Measurements from ENCODE around the gene SKAP1. TPM values are rescaled to one million over a fixed set of nuclear protein-coding genes. Genes with fewer than 3 reads are reported as not detected.
A peak's percentile ranks its signal among the peaks of the same experiment; 100 is the strongest.

Gene SKAP1
- polyA plus RNA-seq, 1 of the 3 experiments (the other 2 are of a cell fraction): not detected

DNA sequence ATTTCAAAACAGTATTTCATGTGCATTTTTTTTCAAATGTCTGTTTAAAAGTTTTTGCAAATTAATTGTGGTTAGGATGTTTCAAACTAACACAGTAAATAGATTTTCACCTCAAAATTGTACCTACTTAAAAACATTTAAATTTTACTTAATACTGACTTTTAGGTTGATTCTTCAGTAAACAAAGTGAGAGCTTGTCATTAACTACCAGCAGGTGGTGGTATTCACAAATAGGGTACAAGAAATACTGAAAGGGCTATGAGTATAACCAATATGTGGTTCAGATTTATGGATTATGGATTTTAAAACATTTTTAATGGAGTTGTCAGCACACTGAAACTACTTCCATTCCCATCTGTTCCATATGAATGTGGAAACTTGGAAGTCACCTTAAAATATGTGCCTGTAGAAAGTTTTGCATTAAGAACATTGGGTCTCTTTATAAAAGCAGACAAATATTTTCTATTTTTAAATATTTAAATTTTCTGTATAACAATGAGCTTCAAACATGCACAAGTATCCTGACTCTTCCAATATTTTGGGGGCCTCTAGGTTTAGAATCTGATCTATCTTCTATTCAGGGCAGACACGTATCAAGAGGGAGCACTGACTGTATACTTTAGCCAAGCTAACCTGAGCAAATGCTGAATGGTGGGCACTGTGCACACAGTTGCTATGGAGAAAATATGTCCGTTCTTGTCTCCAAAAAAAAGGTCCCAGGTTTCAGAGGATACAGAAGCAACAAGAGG lies 166.9 kb downstream of the SKAP1 start:
- CTCF ChIA-PET: interaction anchor here (0.6 to 5.7 kb wide), 31 partner anchors 9 to 461 kb away, joined by 3 to 35 read pairs (median 5); partner anchors contain the start of gene HOXB5

DNA sequence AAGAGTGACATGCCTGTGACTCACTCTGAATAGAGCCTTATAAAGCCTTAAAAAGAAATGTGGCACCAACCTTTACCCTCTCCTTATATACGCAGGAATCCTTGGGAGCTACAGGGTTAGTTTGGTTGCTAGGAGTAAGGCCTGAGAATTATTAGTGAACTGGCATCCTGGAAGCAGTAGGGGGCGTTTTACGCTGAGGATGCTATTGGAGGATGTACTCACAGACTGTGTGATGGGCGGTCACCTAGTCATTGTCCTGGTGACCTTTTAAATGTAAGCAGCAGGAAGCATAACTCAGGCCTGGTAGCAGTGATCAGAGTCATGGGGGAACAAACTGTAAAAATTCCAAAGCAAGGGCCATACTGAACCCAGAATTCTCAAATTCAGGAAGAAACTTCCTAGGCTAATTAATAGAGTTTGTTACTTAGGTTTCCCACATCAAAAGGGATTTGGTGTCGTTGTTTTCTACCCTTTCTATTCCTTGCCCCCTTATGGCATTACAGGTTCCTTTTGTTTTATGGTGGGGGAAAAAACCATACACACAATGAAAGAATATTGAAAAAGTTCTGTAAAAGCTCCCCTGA lies 168.6 kb downstream of the SKAP1 start:
- H3K27ac ChIP-seq (ENCODE audit: low read depth in 2 of 2, low read length in 1 of 2): no peak overlapping the region
- H3K79me2 ChIP-seq (ENCODE audit: insufficient read depth): no peaks in the 10 kb centered on the region
- 5% methylated on average over 5 of the region's 5 CpGs for WGBS (ENCODE audit: low lambda C conversion rate)
- peaks cover 77% of the 10 kb centered on the region for H3K27me3 ChIP-seq (ENCODE audit: insufficient read depth)
- no peak overlapping the region for H3K9ac ChIP-seq
- H3K4me3 ChIP-seq (ENCODE audit: low read depth in 2 of 2, low read length in 1 of 2): no peak overlapping the region
- H3F3A ChIP-seq (replicated peaks; ENCODE audit: insufficient read depth): no peaks in the 10 kb centered on the region
- no peaks in the 10 kb centered on the region for H4K20me1 ChIP-seq (ENCODE audit: insufficient read depth)
- TF ChIP-seq, protein P1, sequence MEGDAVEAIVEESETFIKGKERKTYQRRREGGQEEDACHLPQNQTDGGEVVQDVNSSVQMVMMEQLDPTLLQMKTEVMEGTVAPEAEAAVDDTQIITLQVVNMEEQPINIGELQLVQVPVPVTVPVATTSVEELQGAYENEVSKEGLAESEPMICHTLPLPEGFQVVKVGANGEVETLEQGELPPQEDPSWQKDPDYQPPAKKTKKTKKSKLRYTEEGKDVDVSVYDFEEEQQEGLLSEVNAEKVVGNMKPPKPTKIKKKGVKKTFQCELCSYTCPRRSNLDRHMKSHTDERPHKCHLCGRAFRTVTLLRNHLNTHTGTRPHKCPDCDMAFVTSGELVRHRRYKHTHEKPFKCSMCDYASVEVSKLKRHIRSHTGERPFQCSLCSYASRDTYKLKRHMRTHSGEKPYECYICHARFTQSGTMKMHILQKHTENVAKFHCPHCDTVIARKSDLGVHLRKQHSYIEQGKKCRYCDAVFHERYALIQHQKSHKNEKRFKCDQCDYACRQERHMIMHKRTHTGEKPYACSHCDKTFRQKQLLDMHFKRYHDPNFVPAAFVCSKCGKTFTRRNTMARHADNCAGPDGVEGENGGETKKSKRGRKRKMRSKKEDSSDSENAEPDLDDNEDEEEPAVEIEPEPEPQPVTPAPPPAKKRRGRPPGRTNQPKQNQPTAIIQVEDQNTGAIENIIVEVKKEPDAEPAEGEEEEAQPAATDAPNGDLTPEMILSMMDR (IDR thresholded peaks at IDR 0.05): peak; percentile 56
- TF ChIP-seq, protein P2, sequence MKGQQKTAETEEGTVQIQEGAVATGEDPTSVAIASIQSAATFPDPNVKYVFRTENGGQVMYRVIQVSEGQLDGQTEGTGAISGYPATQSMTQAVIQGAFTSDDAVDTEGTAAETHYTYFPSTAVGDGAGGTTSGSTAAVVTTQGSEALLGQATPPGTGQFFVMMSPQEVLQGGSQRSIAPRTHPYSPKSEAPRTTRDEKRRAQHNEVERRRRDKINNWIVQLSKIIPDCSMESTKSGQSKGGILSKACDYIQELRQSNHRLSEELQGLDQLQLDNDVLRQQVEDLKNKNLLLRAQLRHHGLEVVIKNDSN (IDR thresholded peaks at IDR 0.05; ENCODE audit: borderline replicate concordance, low read depth): no peak
- TF ChIP-seq GABPA (IDR thresholded peaks at IDR 0.05; ENCODE audit: low read depth): no peak
- no peaks in the 10 kb centered on the region for H3K4me1 ChIP-seq (ENCODE audit: control insufficient read depth in 1 of 2, insufficient read depth in 2 of 2, low read depth in 1 of 2, low read length in 1 of 2)
- peak; percentile 20 for DNase-seq
- no peak overlapping the region for H3K4me2 ChIP-seq
- no peak overlapping the region for H2AFZ ChIP-seq (ENCODE audit: low read depth)
- H3K36me3 ChIP-seq (replicated peaks in 1 of 2; ENCODE audit: control insufficient read depth in 1 of 2, insufficient read depth in 2 of 2, low read length in 1 of 2): no peaks in the 10 kb centered on the region
- CTCF ChIA-PET: interaction anchor here (0.6 to 5.7 kb wide), 11 partner anchors 10 to 357 kb away, joined by 3 to 35 read pairs (median 7); no protein-coding TSS in a partner anchor
- no peaks in the 10 kb centered on the region for H3K9me2 ChIP-seq
- H3K9me3 ChIP-seq: no peaks in the 10 kb centered on the region
- POLR2A ChIA-PET: no interaction called here

More for the DNA sequence above, 166.9 kb downstream of the SKAP1 start:
- Histone ChIP-seq H3K4me2 (no peak overlapping the region), H3K9ac (no peak overlapping the region), H3K79me2 (ENCODE audit: insufficient read depth) (no peaks in the 10 kb centered on the region), H3K4me3 (ENCODE audit: low read depth in 2 of 2, low read length in 1 of 2) (no peak overlapping the region), H3K27me3 (ENCODE audit: insufficient read depth) (peaks cover 70% of the 10 kb centered on the region), H2AFZ (ENCODE audit: low read depth) (no peak overlapping the region), H3K9me3 (no peaks in the 10 kb centered on the region), H3K9me2 (no peaks in the 10 kb centered on the region), H4K20me1 (ENCODE audit: insufficient read depth) (no peaks in the 10 kb centered on the region), H3K36me3 (replicated peaks in 1 of 2; ENCODE audit: control insufficient read depth in 1 of 2, insufficient read depth in 2 of 2, low read length in 1 of 2) (no peaks in the 10 kb centered on the region), H3K27ac (ENCODE audit: low read depth in 2 of 2, low read length in 1 of 2) (no peak overlapping the region), H3F3A (replicated peaks; ENCODE audit: insufficient read depth) (no peaks in the 10 kb centered on the region), H3K4me1 (ENCODE audit: control insufficient read depth in 1 of 2, insufficient read depth in 2 of 2, low read depth in 1 of 2, low read length in 1 of 2) (no peaks in the 10 kb centered on the region)
- TF ChIP-seq, protein P3, sequence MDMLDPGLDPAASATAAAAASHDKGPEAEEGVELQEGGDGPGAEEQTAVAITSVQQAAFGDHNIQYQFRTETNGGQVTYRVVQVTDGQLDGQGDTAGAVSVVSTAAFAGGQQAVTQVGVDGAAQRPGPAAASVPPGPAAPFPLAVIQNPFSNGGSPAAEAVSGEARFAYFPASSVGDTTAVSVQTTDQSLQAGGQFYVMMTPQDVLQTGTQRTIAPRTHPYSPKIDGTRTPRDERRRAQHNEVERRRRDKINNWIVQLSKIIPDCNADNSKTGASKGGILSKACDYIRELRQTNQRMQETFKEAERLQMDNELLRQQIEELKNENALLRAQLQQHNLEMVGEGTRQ (IDR thresholded peaks at IDR 0.05; ENCODE audit: borderline replicate concordance, low read depth, low read length): no peak
- TF ChIP-seq, protein P1 (IDR thresholded peaks at IDR 0.05): peak; percentile 61
- 14% methylated on average over 2 of the region's 2 CpGs for WGBS (ENCODE audit: low lambda C conversion rate)
- no peak for DNase-seq
- POLR2A ChIA-PET: no interaction called here

All from SK-N-SH (cell line).